WTC11 (cell line): Measurements from ENCODE around the gene LY9. TPM values are rescaled to one million over a fixed set of nuclear protein-coding genes. Genes with fewer than 3 reads are reported as not detected.
A peak's percentile ranks its signal among the peaks of the same experiment; 100 is the strongest.

Experiments
- ATAC-seq: fragments of 200-7000 bp; cut with Tn5 transposase; 2 replicates; pipeline ENCODE4 v1.10.0; 2021; ENCODE audit warnings: mild to moderate bottlenecking, moderate library complexity
- CTCF ChIA-PET: fragments of 300-600 bp; sonication (Branson Sonifier 250); formaldehyde crosslinking; loops from one replicate; lab custom pipeline; 2021; ENCODE audit warnings: antibody characterized with exemption; lab: Charles Lee
- POLR2A ChIA-PET: fragments of 350-600 bp; sonication (Branson Sonifier 250); formaldehyde crosslinking; loops from one replicate; lab custom pipeline; 2021; ENCODE audit warnings: antibody characterized with exemption; lab: Charles Lee
- DNase-seq: peaks from one replicate; pipeline ENCODE4 v3.0.0; 2021; ENCODE audit warnings: low spot score
- H3K27ac Mint-ChIP-seq: 2 replicates; pipeline ENCODE4 v1.8.0; 2021; ENCODE audit warnings: mixed read lengths
- H3K27me3 Mint-ChIP-seq: 2 replicates; pipeline ENCODE4 v1.8.0; 2021; ENCODE audit warnings: low read depth, mild to moderate bottlenecking, moderate library complexity, mixed read lengths
- H3K36me3 Mint-ChIP-seq: 2 replicates; pipeline ENCODE4 v1.8.0; 2021; ENCODE audit warnings: mixed read lengths
- H3K4me1 Mint-ChIP-seq: 2 replicates; pipeline ENCODE4 v1.8.0; 2022; ENCODE audit warnings: mixed read lengths
- H3K4me3 Mint-ChIP-seq: 2 replicates; pipeline ENCODE4 v1.8.0; 2021; ENCODE audit warnings: mild to moderate bottlenecking, moderate library complexity, mixed read lengths
- H3K9me3 Mint-ChIP-seq: 2 replicates; pipeline ENCODE4 v1.8.0; 2021; ENCODE audit warnings: mixed read lengths
- ELF4 ChIP-seq: sonication (generic); formaldehyde crosslinking; IDR thresholded peaks from 2 replicates; pipeline ENCODE4 v1.8.1; 2022; ENCODE audit warnings: low read depth, mild to moderate bottlenecking, moderate library complexity, missing genetic modification reagents
- FOXJ3 ChIP-seq: sonication (generic); formaldehyde crosslinking; IDR thresholded peaks from 2 replicates; pipeline ENCODE4 v1.9.0; 2021; ENCODE audit warnings: missing genetic modification reagents, mild to moderate bottlenecking, borderline replicate concordance
- FOXP1 ChIP-seq: sonication (generic); formaldehyde crosslinking; IDR thresholded peaks from 2 replicates; pipeline ENCODE4 v1.8.0; 2022; ENCODE audit warnings: missing genetic modification reagents, mild to moderate bottlenecking, moderate library complexity, borderline replicate concordance
- HMGA2 ChIP-seq: fragments of 250-450 bp; sonication (Bioruptor Pico); IDR thresholded peaks from 2 replicates; pipeline ENCODE4 v1.4.0; 2021; ENCODE audit warnings: mild to moderate bottlenecking, moderate library complexity
- JUN ChIP-seq: sonication (generic); formaldehyde crosslinking; IDR thresholded peaks from 2 replicates; pipeline ENCODE4 v1.8.0; 2023; ENCODE audit warnings: mild to moderate bottlenecking, missing genetic modification reagents
- MLX ChIP-seq: sonication (generic); formaldehyde crosslinking; IDR thresholded peaks from 2 replicates; pipeline ENCODE4 v1.8.1; 2023; ENCODE audit warnings: mild to moderate bottlenecking, missing genetic modification reagents, moderate library complexity
- NFATC4 ChIP-seq: fragments of 250-450 bp; sonication (Bioruptor Pico); IDR thresholded peaks from 2 replicates; pipeline ENCODE4 v1.9.0; 2021; ENCODE audit warnings: mild to moderate bottlenecking
- NFYB ChIP-seq: sonication (generic); formaldehyde crosslinking; conservative IDR thresholded peaks from 2 replicates; pipeline ENCODE4 v1.8.0; 2022; ENCODE audit warnings: low read depth, missing genetic modification reagents
- SOX15 ChIP-seq: fragments of 250-450 bp; sonication (Bioruptor Pico); IDR thresholded peaks from 2 replicates; pipeline ENCODE4 v1.9.0; 2021; ENCODE audit warnings: mild to moderate bottlenecking
- SP1 ChIP-seq: sonication (generic); formaldehyde crosslinking; conservative IDR thresholded peaks from 2 replicates; pipeline ENCODE4 v1.8.1; 2022; ENCODE audit warnings: missing genetic modification reagents
- TCF7 ChIP-seq: sonication (generic); formaldehyde crosslinking; IDR thresholded peaks from 2 replicates; pipeline ENCODE4 v1.8.0; 2022; ENCODE audit warnings: mild to moderate bottlenecking, low read depth, missing genetic modification reagents, moderate library complexity
- USF2 ChIP-seq: sonication (generic); formaldehyde crosslinking; IDR thresholded peaks from 2 replicates; pipeline ENCODE4 v1.8.1; 2023; ENCODE audit warnings: mild to moderate bottlenecking, missing genetic modification reagents, moderate library complexity
- ZNF121 ChIP-seq: sonication (generic); formaldehyde crosslinking; IDR thresholded peaks from 2 replicates; pipeline ENCODE4 v1.8.0; 2023; ENCODE audit warnings: missing genetic modification reagents
- ZNF138 ChIP-seq: sonication (generic); formaldehyde crosslinking; conservative IDR thresholded peaks from 2 replicates; pipeline ENCODE4 v1.8.1; 2022; ENCODE audit warnings: mild to moderate bottlenecking, moderate library complexity, missing genetic modification reagents
- ZNF317 ChIP-seq: sonication (generic); formaldehyde crosslinking; IDR thresholded peaks from 2 replicates; pipeline ENCODE4 v1.8.1; 2023; ENCODE audit warnings: low read depth, mild to moderate bottlenecking, moderate library complexity, missing genetic modification reagents, borderline replicate concordance
- ZNF425 ChIP-seq: fragments of 250-450 bp; sonication (Bioruptor Pico); conservative IDR thresholded peaks from 2 replicates; pipeline ENCODE4 v1.9.0; 2021; ENCODE audit warnings: mild to moderate bottlenecking
- ZSCAN18 ChIP-seq: fragments of 250-450 bp; sonication (Bioruptor Pico); IDR thresholded peaks from 2 replicates; pipeline ENCODE4 v2.1.2; 2022; ENCODE audit warnings: mild to moderate bottlenecking, moderate library complexity
- total RNA-seq: library from RNA; stranded (reverse); gene quantifications from 3 replicates; pipeline ENCODE4 v1.2.3, GENCODE V29; 2021

Gene LY9
- total RNA-seq, 1 experiment from 2014 or later, result not detected

- TF ChIP-seq ZSCAN18 (CRISPR knock-in tag) (no peak), USF2 (no peak), ZNF121 (no peak), MLX (no peak), FOXJ3 (CRISPR knock-in tag) (no peak), SP1 (no peak)
Observed at GRCh38 chr1:160813215-160813614, 17.2 kb downstream of the LY9 start (continued).

- H3K4me3 Mint-ChIP-seq, result no peak overlapping the region
- CTCF ChIA-PET, result interaction anchor here (1.2 kb wide), 1 partner anchor 140 kb away, joined by 3 read pairs; the partner anchor contains the start of gene ITLN2
- no peak for TF ChIP-seq HMGA2 (CRISPR knock-in tag)
- no peak for TF ChIP-seq NFATC4 (CRISPR knock-in tag)
- no peak for TF ChIP-seq ELF4
- no peak for TF ChIP-seq SOX15
- TF ChIP-seq TCF7, result no peak
- no peak for TF ChIP-seq ZNF317 (CRISPR knock-in tag)
- no peak for TF ChIP-seq ZNF138 (CRISPR knock-in tag)
- no peak for TF ChIP-seq FOXP1 (CRISPR knock-in tag)
- TF ChIP-seq NFYB (CRISPR knock-in tag), result no peak
- TF ChIP-seq JUN (CRISPR knock-in tag), result no peak
- POLR2A ChIA-PET, result no interaction called here
- DNase-seq, result no peak
- H3K4me1 Mint-ChIP-seq, result peaks cover 30% of the 10 kb centered on the region
- H3K27me3 Mint-ChIP-seq, result no peaks in the 10 kb centered on the region
- no peaks in the 10 kb centered on the region for H3K36me3 Mint-ChIP-seq
- no peaks in the 10 kb centered on the region for H3K9me3 Mint-ChIP-seq
- ATAC-seq, result no peak
- H3K27ac Mint-ChIP-seq, result no peak overlapping the region
Observed at GRCh38 chr1:160814316-160814715, 18.3 kb downstream of the LY9 start.

GRCh38 chr1:160814856-160815255 is 18.9 kb downstream of the LY9 start:
- no peak for DNase-seq
- no peak overlapping the region for H3K4me3 Mint-ChIP-seq
- no peak overlapping the region for H3K27ac Mint-ChIP-seq
- CTCF ChIA-PET, result interaction anchor here (0.8 to 1.2 kb wide), 2 partner anchors 134 to 139 kb away, joined by 3 read pairs; partner anchors contain the start of gene ITLN2
- ATAC-seq, result no peak
- TF ChIP-seq ZNF425 (CRISPR knock-in tag) (no peak), JUN (CRISPR knock-in tag) (0 out of 2 replicates have a peak, but pooled peaks have one; percentile 18)
- H3K36me3 Mint-ChIP-seq, result no peaks in the 10 kb centered on the region
- POLR2A ChIA-PET, result no interaction called here
- H3K27me3 Mint-ChIP-seq, result no peaks in the 10 kb centered on the region
- peaks cover 28% of the 10 kb centered on the region for H3K4me1 Mint-ChIP-seq
- no peaks in the 10 kb centered on the region for H3K9me3 Mint-ChIP-seq
